Caco-2 (cell line): ENCODE measurements around the gene KLHL35. TPM values are rescaled to one million over a fixed set of nuclear protein-coding genes. Genes with fewer than 3 reads are reported as not detected.
A peak's percentile ranks its signal among the peaks of the same experiment; 100 is the strongest.

Experiments
- BruUV-seq: library from RNA; stranded (reverse); fragments of 400-500 nt; replicated peaks from 2 replicates; lab custom pipeline; 2021; lab: Mats Ljungman, UMichigan
- CTCF ChIA-PET: fragments of 300-600 bp; sonication (Branson Sonifier 250); formaldehyde crosslinking; loops from one replicate; lab custom pipeline; 2022; ENCODE audit warnings: antibody characterized with exemption; lab: Charles Lee
- POLR2A ChIA-PET: fragments of 300-600 bp; sonication (Branson Sonifier 250); formaldehyde crosslinking; loops from one replicate; lab custom pipeline; 2022; ENCODE audit warnings: antibody characterized with exemption; lab: Charles Lee
- DNase-seq, 2 experiments: peaks; one replicate each; pipeline versions ENCODE4 v3.0.0 to v3.0.0-alpha.2; 2020 to 2022
- H3K27me3 ChIP-seq: replicated peaks from 2 replicates; pipeline ENCODE4 v1.6.0; 2011; ENCODE audit warnings: low read length; ENCODE audit not compliant: control insufficient read depth, insufficient read depth
- H3K36me3 ChIP-seq: 2 replicates; pipeline ENCODE4 v1.5.1; 2011; ENCODE audit warnings: low read length; ENCODE audit not compliant: control insufficient read depth, insufficient read depth
- H3K4me1 ChIP-seq: fragments of 250-450 bp; sonication (Bioruptor Pico); 2 replicates; pipeline ENCODE4 v1.5.1; 2020; ENCODE audit warnings: mild to moderate bottlenecking
- H3K4me3 ChIP-seq: 2 replicates; pipeline ENCODE4 v1.5.1; 2011; ENCODE audit warnings: low read depth, mild to moderate bottlenecking, control low read depth, low read length
- H3K9me3 ChIP-seq: fragments of 250-450 bp; sonication (Bioruptor Pico); 2 replicates; pipeline ENCODE4 v1.5.1; 2020; ENCODE audit warnings: mild to moderate bottlenecking, moderate library complexity
- H3K27ac Mint-ChIP-seq: one replicate; pipeline ENCODE4 v1.8.0; 2022; ENCODE audit warnings: mixed read lengths; ENCODE audit not compliant: unreplicated experiment
- H3K27me3 Mint-ChIP-seq: one replicate; pipeline ENCODE4 v1.8.0; 2022; ENCODE audit warnings: mixed read lengths; ENCODE audit not compliant: insufficient read depth, unreplicated experiment
- H3K36me3 Mint-ChIP-seq: one replicate; pipeline ENCODE4 v1.8.0; 2022; ENCODE audit warnings: mild to moderate bottlenecking, mixed read lengths; ENCODE audit not compliant: insufficient read depth, unreplicated experiment
- H3K4me1 Mint-ChIP-seq: one replicate; pipeline ENCODE4 v1.8.0; 2022; ENCODE audit warnings: low read depth, mixed read lengths; ENCODE audit not compliant: unreplicated experiment
- H3K4me3 Mint-ChIP-seq: one replicate; pipeline ENCODE4 v1.8.0; 2022; ENCODE audit warnings: mild to moderate bottlenecking, moderate library complexity, mixed read lengths; ENCODE audit not compliant: unreplicated experiment
- H3K9me3 Mint-ChIP-seq: one replicate; pipeline ENCODE4 v1.8.0; 2022; ENCODE audit warnings: mixed read lengths; ENCODE audit not compliant: unreplicated experiment
- CTCF ChIP-seq, 2 experiments: fragments of 200-600 bp in 1 of 2; IDR thresholded peaks; 1 replicate in 1 of 2; 2 replicates in 1 of 2; pipeline versions ENCODE4 v1.5.1 to v1.8.0; 2011 to 2022; ENCODE audit warnings: antibody characterized with exemption in 1 of 2, control low read depth in 1 of 2, inconsistent platforms in 1 of 2, low read depth in 1 of 2, low read length in 1 of 2, mild to moderate bottlenecking in 1 of 2, moderate library complexity in 1 of 2; ENCODE audit not compliant: insufficient read depth in 1 of 2, severe bottlenecking in 1 of 2, unreplicated experiment in 1 of 2
- intact Hi-C: fragments of 100-400 bp; cut with micrococcal nuclease; formaldehyde crosslinking; loops from one replicate; pipeline ENCODE4 v1.10.0; 2022; ENCODE audit not compliant: unreplicated experiment
- total RNA-seq: library from RNA; stranded (reverse); gene quantifications from 2 replicates; pipeline ENCODE4 v1.2.3, GENCODE V29; 2022

Gene KLHL35
- total RNA-seq, 1 experiment from 2014 or later: 51.4 TPM

GRCh38 chr11:75453916-75454655 lies 21.1 kb upstream of the KLHL35 start:
- Histone ChIP-seq H3K4me3 (no peak overlapping the region), H3K9me3 (no peaks in the 10 kb centered on the region), H3K4me1 (no peaks in the 10 kb centered on the region), H3K36me3 (no peaks in the 10 kb centered on the region), H3K27me3 (no peaks in the 10 kb centered on the region)
- intact Hi-C loops: no loop called here
- no peaks in the 10 kb centered on the region for H3K36me3 Mint-ChIP-seq
- no TSS peak for BruUV-seq
- ChIA-PET POLR2A (no interaction called here), CTCF (interaction anchor here (0.9 to 1.8 kb wide), 3 partner anchors 9 to 66 kb away, joined by 3 to 5 read pairs (median 5); no protein-coding TSS in a partner anchor)
- no peaks in the 10 kb centered on the region for H3K27me3 Mint-ChIP-seq
- TF ChIP-seq CTCF (IDR thresholded peaks at IDR 0.05; ENCODE audit: insufficient read depth in 1 of 2, low read depth in 1 of 2, low read length in 1 of 2, severe bottlenecking in 1 of 2, unreplicated experiment in 1 of 2): no peak
- no peaks in the 10 kb centered on the region for H3K9me3 Mint-ChIP-seq
- no peak overlapping the region for H3K4me3 Mint-ChIP-seq
- H3K4me1 Mint-ChIP-seq: no peaks in the 10 kb centered on the region
- H3K27ac Mint-ChIP-seq: no peak overlapping the region
- no peak for DNase-seq

- POLR2A ChIA-PET: interaction anchor here (0.5 to 0.8 kb wide), 3 partner anchors 29 to 82 kb away, joined by 3 to 6 read pairs (median 4); no protein-coding TSS in a partner anchor
- BruUV-seq: no TSS peak
- Mint-ChIP-seq H3K27ac (no peak overlapping the region), H3K36me3 (no peaks in the 10 kb centered on the region), H3K27me3 (no peaks in the 10 kb centered on the region), H3K4me1 (no peaks in the 10 kb centered on the region), H3K9me3 (no peaks in the 10 kb centered on the region), H3K4me3 (no peak overlapping the region)
- intact Hi-C loops: loop anchor here (1.0 kb wide), 1 partner anchor 43 kb away; no protein-coding TSS in a partner anchor
- TF ChIP-seq CTCF (IDR thresholded peaks at IDR 0.05; ENCODE audit: insufficient read depth in 1 of 2, low read depth in 1 of 2, low read length in 1 of 2, severe bottlenecking in 1 of 2, unreplicated experiment in 1 of 2): peak; percentile 93 to 98
- CTCF ChIA-PET: interaction anchor here (0.5 to 1.6 kb wide), 23 partner anchors 10 to 613 kb away, joined by 3 to 14 read pairs (median 5); partner anchors contain the start of genes GDPD5 and SERPINH1
- no peaks in the 10 kb centered on the region for H3K9me3 ChIP-seq
- H3K27me3 ChIP-seq: no peaks in the 10 kb centered on the region
- H3K4me1 ChIP-seq: no peaks in the 10 kb centered on the region
- H3K4me3 ChIP-seq: no peak overlapping the region
- H3K36me3 ChIP-seq: no peaks in the 10 kb centered on the region
- peak in 1 of 2 experiments; percentile 79 for DNase-seq
These were observed 18.1 kb upstream of the KLHL35 start for GRCh38 chr11:75450826-75451821.

GRCh38 chr11:75450236-75450635 lies 17.2 kb upstream of the KLHL35 start:
- H3K27ac Mint-ChIP-seq: peak overlapping the region; percentile 32
- no TSS peak for BruUV-seq
- no peaks in the 10 kb centered on the region for H3K27me3 ChIP-seq
- no peaks in the 10 kb centered on the region for H3K9me3 ChIP-seq
- ChIA-PET POLR2A (interaction anchor here (0.5 kb wide), 1 partner anchor 1226 kb away, joined by 3 read pairs; no protein-coding TSS in a partner anchor), CTCF (interaction anchor here (1.0 to 1.6 kb wide), 4 partner anchors 49 to 83 kb away, joined by 3 to 14 read pairs (median 8); no protein-coding TSS in a partner anchor)
- H3K36me3 ChIP-seq: no peaks in the 10 kb centered on the region
- H3K9me3 Mint-ChIP-seq: no peaks in the 10 kb centered on the region
- no peaks in the 10 kb centered on the region for H3K4me1 Mint-ChIP-seq
- H3K4me1 ChIP-seq: no peaks in the 10 kb centered on the region
- H3K4me3 Mint-ChIP-seq: no peak overlapping the region
- H3K27me3 Mint-ChIP-seq: no peaks in the 10 kb centered on the region
- H3K4me3 ChIP-seq: no peak overlapping the region
- no peak for DNase-seq
- intact Hi-C loops: no loop called here
- H3K36me3 Mint-ChIP-seq: no peaks in the 10 kb centered on the region
- no peak for TF ChIP-seq CTCF (IDR thresholded peaks at IDR 0.05; ENCODE audit: insufficient read depth in 1 of 2, low read depth in 1 of 2, low read length in 1 of 2, severe bottlenecking in 1 of 2, unreplicated experiment in 1 of 2)
